Astrocyte (in vitro differentiated cells and primary cell): ENCODE results near the gene TCHHL1. TPM values are rescaled to one million over a fixed set of nuclear protein-coding genes. Genes with fewer than 3 reads are reported as not detected.

ENCODE experiments used
- DNase-seq: peaks from one replicate; pipeline ENCODE4 v3.0.0-alpha.2; 2010; ENCODE audit warnings: low read depth
- FAIRE-seq: peaks from 2 replicates; lab custom pipeline; 2011; peaks lifted over from hg19 to GRCh38; lab: Jason Lieb, UNC
- H2AFZ ChIP-seq: 2 replicates; pipeline ENCODE4 v1.6.0; 2012; ENCODE audit warnings: low read depth, low read length, inconsistent platforms
- H3K27ac ChIP-seq: 2 replicates; pipeline ENCODE4 v1.5.1; 2011; ENCODE audit warnings: low read depth, low read length, inconsistent platforms
- H3K27me3 ChIP-seq: 2 replicates; pipeline ENCODE4 v1.6.0; 2011; ENCODE audit warnings: low read length, inconsistent platforms; ENCODE audit not compliant: insufficient read depth
- H3K36me3 ChIP-seq: 2 replicates; pipeline ENCODE4 v1.5.1; 2011; ENCODE audit warnings: low read length, inconsistent platforms; ENCODE audit not compliant: insufficient read depth
- H3K4me1 ChIP-seq: 2 replicates; pipeline ENCODE4 v1.5.1; 2011; ENCODE audit warnings: low read length, inconsistent platforms; ENCODE audit not compliant: insufficient read depth
- H3K4me2 ChIP-seq: 2 replicates; pipeline ENCODE4 v1.6.0; 2012; ENCODE audit warnings: low read length, inconsistent platforms
- H3K4me3 ChIP-seq: 2 replicates; pipeline ENCODE4 v1.5.1; 2011; ENCODE audit warnings: low read depth, mild to moderate bottlenecking, low read length, inconsistent platforms; ENCODE audit not compliant: insufficient read depth
- H3K79me2 ChIP-seq: 2 replicates; pipeline ENCODE4 v1.6.0; 2012; ENCODE audit warnings: mild to moderate bottlenecking, low read length, inconsistent platforms; ENCODE audit not compliant: insufficient read depth
- H3K9ac ChIP-seq: 2 replicates; pipeline ENCODE4 v1.6.0; 2012; ENCODE audit warnings: mild to moderate bottlenecking, low read length, inconsistent platforms
- H3K9me3 ChIP-seq: 2 replicates; pipeline ENCODE4 v1.5.1; 2012; ENCODE audit warnings: low read depth, mild to moderate bottlenecking, low read length, inconsistent platforms; ENCODE audit not compliant: insufficient read depth
- H4K20me1 ChIP-seq: 2 replicates; pipeline ENCODE4 v1.6.0; 2012; ENCODE audit warnings: low read length, inconsistent platforms; ENCODE audit not compliant: insufficient read depth
- H3K27ac Mint-ChIP-seq: one replicate; pipeline ENCODE4 v1.8.0; 2021; ENCODE audit warnings: mild to moderate bottlenecking, mixed read lengths; ENCODE audit not compliant: unreplicated experiment
- H3K27me3 Mint-ChIP-seq: one replicate; pipeline ENCODE4 v1.8.0; 2021; ENCODE audit warnings: low read depth, mixed read lengths; ENCODE audit not compliant: unreplicated experiment
- H3K36me3 Mint-ChIP-seq: one replicate; pipeline ENCODE4 v1.8.0; 2021; ENCODE audit warnings: low read depth, mixed read lengths; ENCODE audit not compliant: unreplicated experiment
- H3K4me1 Mint-ChIP-seq: one replicate; pipeline ENCODE4 v1.8.0; 2021; ENCODE audit warnings: low read depth, mixed read lengths; ENCODE audit not compliant: unreplicated experiment
- H3K4me3 Mint-ChIP-seq: one replicate; pipeline ENCODE4 v1.8.0; 2021; ENCODE audit warnings: mild to moderate bottlenecking, moderate library complexity, mixed read lengths; ENCODE audit not compliant: unreplicated experiment
- H3K9me3 Mint-ChIP-seq: one replicate; pipeline ENCODE4 v1.8.0; 2021; ENCODE audit warnings: mild to moderate bottlenecking, mixed read lengths; ENCODE audit not compliant: unreplicated experiment
- EZH2 ChIP-seq: IDR thresholded peaks from 2 replicates; pipeline ENCODE4 v1.6.1; 2012; ENCODE audit warnings: mild to moderate bottlenecking, low read length, inconsistent platforms; ENCODE audit not compliant: insufficient read depth
- total RNA-seq: library from RNA; stranded (reverse); gene quantifications from 2 replicates; pipeline ENCODE4 v1.2.1, GENCODE V29; 2021
- TF ChIP-seq, protein P1 (sequence below): IDR thresholded peaks from 2 replicates; pipeline ENCODE4 v1.5.1; 2011; ENCODE audit warnings: low read depth, mild to moderate bottlenecking, inconsistent platforms, low read length, moderate library complexity; ENCODE audit not compliant: insufficient read depth

TCHHL1 gene
- total RNA-seq, 1 donor from 2014 or later: not detected

DNA sequence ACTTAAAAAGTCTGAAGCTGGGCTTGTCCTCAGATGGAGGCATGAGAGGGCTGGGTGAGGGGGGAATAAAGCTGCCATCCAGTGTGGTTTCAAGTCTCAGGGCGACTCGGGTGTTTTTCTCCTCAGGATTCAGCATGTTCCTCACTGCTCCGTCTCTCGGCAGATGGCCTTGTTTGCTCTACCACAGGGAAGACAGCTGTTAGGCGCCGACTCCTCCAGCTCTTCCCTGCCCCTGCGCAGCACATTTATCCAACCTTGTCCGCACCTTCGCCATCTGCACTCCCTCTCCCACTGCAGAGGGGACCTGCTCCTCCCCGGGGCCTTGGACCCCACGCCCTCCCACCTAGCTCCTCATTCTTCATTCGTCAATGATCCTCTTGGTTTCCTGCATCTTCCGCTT is 35.5 kb downstream of the TCHHL1 start:
- no peak for FAIRE-seq

DNA sequence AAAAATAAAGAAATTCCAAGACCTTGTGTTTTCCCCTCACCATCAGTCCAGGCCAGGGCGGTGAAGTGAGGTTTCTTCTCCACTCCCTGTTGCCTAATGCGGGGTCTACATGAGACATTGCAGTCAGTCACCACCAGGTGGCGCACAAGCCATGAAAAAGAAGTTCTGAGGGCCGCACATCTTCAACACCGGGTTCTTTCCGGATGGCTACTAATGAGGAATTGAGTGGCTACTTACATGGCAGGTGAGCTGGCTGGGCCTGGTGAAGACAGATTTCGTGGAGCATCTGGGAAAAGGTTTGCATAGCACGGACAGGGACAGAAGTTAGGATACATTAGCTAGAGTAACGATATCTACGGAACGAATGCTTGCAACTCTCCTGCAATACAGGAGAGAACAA is 36.3 kb downstream of the TCHHL1 start:
- H3K4me1 ChIP-seq: peaks cover 10% of the 10 kb centered on the region
- H3K4me3 Mint-ChIP-seq: no peak overlapping the region
- no peak overlapping the region for H2AFZ ChIP-seq
- DNase-seq (peak; percentile 43), FAIRE-seq (no peak)
- H3K27me3 Mint-ChIP-seq: peaks cover 27% of the 10 kb centered on the region
- no peaks in the 10 kb centered on the region for H3K9me3 ChIP-seq
- H3K4me2 ChIP-seq: no peak overlapping the region
- no peak overlapping the region for H3K4me3 ChIP-seq
- no peaks in the 10 kb centered on the region for H3K36me3 ChIP-seq
- no peaks in the 10 kb centered on the region for H3K9me3 Mint-ChIP-seq
- no peaks in the 10 kb centered on the region for H3K36me3 Mint-ChIP-seq
- no peak overlapping the region for H3K27ac ChIP-seq
- no peaks in the 10 kb centered on the region for H4K20me1 ChIP-seq
- H3K27me3 ChIP-seq: peaks cover 26% of the 10 kb centered on the region
- H3K27ac Mint-ChIP-seq: no peak overlapping the region
- no peak overlapping the region for H3K9ac ChIP-seq
- no peak for TF ChIP-seq EZH2
- TF ChIP-seq, protein P1, sequence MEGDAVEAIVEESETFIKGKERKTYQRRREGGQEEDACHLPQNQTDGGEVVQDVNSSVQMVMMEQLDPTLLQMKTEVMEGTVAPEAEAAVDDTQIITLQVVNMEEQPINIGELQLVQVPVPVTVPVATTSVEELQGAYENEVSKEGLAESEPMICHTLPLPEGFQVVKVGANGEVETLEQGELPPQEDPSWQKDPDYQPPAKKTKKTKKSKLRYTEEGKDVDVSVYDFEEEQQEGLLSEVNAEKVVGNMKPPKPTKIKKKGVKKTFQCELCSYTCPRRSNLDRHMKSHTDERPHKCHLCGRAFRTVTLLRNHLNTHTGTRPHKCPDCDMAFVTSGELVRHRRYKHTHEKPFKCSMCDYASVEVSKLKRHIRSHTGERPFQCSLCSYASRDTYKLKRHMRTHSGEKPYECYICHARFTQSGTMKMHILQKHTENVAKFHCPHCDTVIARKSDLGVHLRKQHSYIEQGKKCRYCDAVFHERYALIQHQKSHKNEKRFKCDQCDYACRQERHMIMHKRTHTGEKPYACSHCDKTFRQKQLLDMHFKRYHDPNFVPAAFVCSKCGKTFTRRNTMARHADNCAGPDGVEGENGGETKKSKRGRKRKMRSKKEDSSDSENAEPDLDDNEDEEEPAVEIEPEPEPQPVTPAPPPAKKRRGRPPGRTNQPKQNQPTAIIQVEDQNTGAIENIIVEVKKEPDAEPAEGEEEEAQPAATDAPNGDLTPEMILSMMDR: peak; percentile 88
- no peaks in the 10 kb centered on the region for H3K79me2 ChIP-seq
- H3K4me1 Mint-ChIP-seq: peaks cover 9% of the 10 kb centered on the region

More for the DNA sequence above, 35.5 kb downstream of the TCHHL1 start:
- H3K36me3 ChIP-seq: no peaks in the 10 kb centered on the region
- no peaks in the 10 kb centered on the region for H4K20me1 ChIP-seq
- Mint-ChIP-seq H3K27me3 (peaks cover 32% of the 10 kb centered on the region), H3K36me3 (no peaks in the 10 kb centered on the region), H3K27ac (no peak overlapping the region), H3K9me3 (no peaks in the 10 kb centered on the region), H3K4me3 (no peak overlapping the region), H3K4me1 (peaks cover 2% of the 10 kb centered on the region)
- no peak for DNase-seq
- H3K9me3 ChIP-seq: no peaks in the 10 kb centered on the region
- TF ChIP-seq, protein P1: no peak
- TF ChIP-seq EZH2: no peak
- H3K79me2 ChIP-seq: no peaks in the 10 kb centered on the region
- H2AFZ ChIP-seq: no peak overlapping the region
- H3K27me3 ChIP-seq: peaks cover 28% of the 10 kb centered on the region
- no peak overlapping the region for H3K27ac ChIP-seq
- peaks cover 4% of the 10 kb centered on the region for H3K4me1 ChIP-seq
- no peak overlapping the region for H3K4me2 ChIP-seq
- no peak overlapping the region for H3K4me3 ChIP-seq
- H3K9ac ChIP-seq: no peak overlapping the region

DNA sequence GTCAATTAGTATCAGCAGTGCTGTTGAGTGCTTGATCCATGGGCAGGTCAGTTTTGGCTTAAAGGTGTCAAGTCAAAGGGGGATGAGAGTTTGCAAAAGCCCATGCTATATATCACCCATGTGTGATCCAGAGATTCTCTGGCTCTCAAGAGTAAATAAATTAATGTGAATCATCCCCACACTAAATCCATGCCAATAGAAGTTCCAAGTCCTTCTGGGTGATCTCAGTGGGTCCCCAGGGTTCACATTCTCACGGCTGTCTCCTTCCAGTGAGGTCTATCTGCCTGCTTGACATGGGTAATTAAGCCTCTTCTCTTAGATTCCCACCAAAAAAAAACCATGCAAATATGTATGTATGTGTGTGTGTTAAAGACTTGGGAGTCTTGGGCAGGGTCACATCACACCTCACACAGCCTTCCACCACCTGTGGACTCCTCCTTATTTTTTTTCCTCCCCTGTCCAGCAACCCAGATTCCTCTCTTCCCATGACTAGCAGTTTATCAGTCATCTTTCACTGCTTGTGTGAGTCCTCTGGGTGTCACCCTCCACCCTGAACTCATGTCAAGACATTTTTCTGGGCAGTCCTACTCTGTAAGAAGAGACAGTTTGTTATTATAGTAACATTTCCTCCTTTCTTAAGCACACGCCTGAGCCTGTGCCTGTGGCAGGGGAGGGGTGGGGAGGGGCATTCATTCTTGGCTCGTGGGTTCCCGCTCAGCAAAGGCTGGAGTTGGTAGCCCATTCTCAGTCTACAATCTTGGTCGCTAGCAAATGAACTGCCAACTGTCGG is 37.8 kb downstream of the TCHHL1 start:
- no peak overlapping the region for H3K4me3 ChIP-seq
- Mint-ChIP-seq H3K4me3 (no peak overlapping the region), H3K27me3 (peaks cover 27% of the 10 kb centered on the region)

More for the DNA sequence above, 37.8 kb downstream of the TCHHL1 start:
- no peaks in the 10 kb centered on the region for H3K36me3 Mint-ChIP-seq
- H3K9me3 Mint-ChIP-seq: no peaks in the 10 kb centered on the region
- H3K9me3 ChIP-seq: no peaks in the 10 kb centered on the region
- H3K4me1 ChIP-seq: peaks cover 18% of the 10 kb centered on the region
- no peak overlapping the region for H3K9ac ChIP-seq
- H4K20me1 ChIP-seq: no peaks in the 10 kb centered on the region
- no peak for TF ChIP-seq EZH2
- TF ChIP-seq, protein P1: no peak
- H3K4me2 ChIP-seq: no peak overlapping the region
- H3K27ac ChIP-seq: no peak overlapping the region
- peaks cover 13% of the 10 kb centered on the region for H3K4me1 Mint-ChIP-seq
- DNase-seq (peak; percentile 7), FAIRE-seq (no peak)
- H3K27me3 ChIP-seq: peaks cover 18% of the 10 kb centered on the region
- no peaks in the 10 kb centered on the region for H3K79me2 ChIP-seq
- H2AFZ ChIP-seq: no peak overlapping the region
- no peaks in the 10 kb centered on the region for H3K36me3 ChIP-seq
- no peak overlapping the region for H3K27ac Mint-ChIP-seq
